Measurements from ENCODE around the gene FOXA2. TPM values are rescaled to one million over a fixed set of nuclear protein-coding genes. Genes with fewer than 3 reads are reported as not detected.

The FOXA2 gene
- total and polyA plus RNA-seq, 9 of the 15 experiments (the other 6 are each of a cell fraction or from before 2014, with no cell fraction given) = 0.10 to 1.0 (median 0.25) TPM

- no peak for TF ChIP-seq TRIM24 (IDR thresholded peaks at IDR 0.05)
- no peak for TF ChIP-seq ARID1B (IDR thresholded peaks at IDR 0.05)
- no peak for TF ChIP-seq ZNF561 (CRISPR knock-in tag; conservative IDR thresholded peaks at IDR 0.05)
- no peak for TF ChIP-seq YY1 (IDR thresholded peaks at IDR 0.05; ENCODE audit: borderline replicate concordance in 1 of 3, control insufficient read depth in 1 of 3, extremely low read depth in 1 of 3, insufficient read depth in 3 of 3, insufficient read length in 1 of 3, insufficient replicate concordance in 2 of 3, low read depth in 1 of 3, low read length in 2 of 3)
- no peak for TF ChIP-seq ZBTB40 (IDR thresholded peaks at IDR 0.05)
- no peak for TF ChIP-seq ZBTB40 (CRISPR knock-in tag; IDR thresholded peaks at IDR 0.05)
- TF ChIP-seq ZNF764 (CRISPR knock-in tag; IDR thresholded peaks at IDR 0.05; ENCODE audit: low read depth) = no peak
These were observed 32.8 kb upstream of the FOXA2 start (continued) for GRCh38 chr20:22617160-22617559.

All from K562 (cell line).